ENCODE measurements around the gene DMTF1. TPM values are rescaled to one million over a fixed set of nuclear protein-coding genes. Genes with fewer than 3 reads are reported as not detected.

DMTF1 gene
- polyA plus RNA-seq, 1 experiment = 61.1 TPM

DNA sequence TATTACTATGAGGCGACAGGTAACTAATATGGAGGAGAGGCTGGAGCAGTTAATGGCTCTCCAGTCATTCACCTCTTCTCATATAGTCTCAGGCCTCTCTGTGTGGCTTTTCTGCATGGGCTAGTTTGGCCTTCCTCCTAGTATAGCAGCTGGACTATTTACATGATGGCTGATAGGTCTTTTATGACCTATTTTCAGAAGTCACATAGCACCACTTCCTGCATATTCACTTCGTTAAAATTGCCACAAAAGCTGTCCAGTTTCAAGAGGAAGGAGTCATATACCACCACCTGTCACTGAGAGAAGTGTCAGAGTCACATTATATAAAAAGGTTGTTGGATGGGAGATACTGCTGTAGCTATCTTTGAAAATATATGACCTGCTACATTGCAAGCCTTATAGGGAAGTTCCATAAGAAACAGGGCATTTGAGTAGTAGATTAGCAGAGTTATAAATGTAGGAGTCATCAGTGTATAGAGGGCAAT is 8.0 kb upstream of the DMTF1 start:
- H3K4me3 ChIP-seq (ENCODE audit: low read depth, low read length) = no peak overlapping the region
- TF ChIP-seq, protein P1, sequence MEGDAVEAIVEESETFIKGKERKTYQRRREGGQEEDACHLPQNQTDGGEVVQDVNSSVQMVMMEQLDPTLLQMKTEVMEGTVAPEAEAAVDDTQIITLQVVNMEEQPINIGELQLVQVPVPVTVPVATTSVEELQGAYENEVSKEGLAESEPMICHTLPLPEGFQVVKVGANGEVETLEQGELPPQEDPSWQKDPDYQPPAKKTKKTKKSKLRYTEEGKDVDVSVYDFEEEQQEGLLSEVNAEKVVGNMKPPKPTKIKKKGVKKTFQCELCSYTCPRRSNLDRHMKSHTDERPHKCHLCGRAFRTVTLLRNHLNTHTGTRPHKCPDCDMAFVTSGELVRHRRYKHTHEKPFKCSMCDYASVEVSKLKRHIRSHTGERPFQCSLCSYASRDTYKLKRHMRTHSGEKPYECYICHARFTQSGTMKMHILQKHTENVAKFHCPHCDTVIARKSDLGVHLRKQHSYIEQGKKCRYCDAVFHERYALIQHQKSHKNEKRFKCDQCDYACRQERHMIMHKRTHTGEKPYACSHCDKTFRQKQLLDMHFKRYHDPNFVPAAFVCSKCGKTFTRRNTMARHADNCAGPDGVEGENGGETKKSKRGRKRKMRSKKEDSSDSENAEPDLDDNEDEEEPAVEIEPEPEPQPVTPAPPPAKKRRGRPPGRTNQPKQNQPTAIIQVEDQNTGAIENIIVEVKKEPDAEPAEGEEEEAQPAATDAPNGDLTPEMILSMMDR (IDR thresholded peaks at IDR 0.05; ENCODE audit: insufficient read depth, low read depth, low read length) = no peak
- H3K36me3 ChIP-seq (ENCODE audit: control insufficient read depth, insufficient read depth, low read length) = no peaks in the 10 kb centered on the region
- DNase-seq (ENCODE audit: low read depth) = no peak
- CTCF ChIA-PET = no interaction called here
- H3K27me3 ChIP-seq (ENCODE audit: control insufficient read depth, insufficient read depth, low read length) = no peaks in the 10 kb centered on the region
- POLR2A ChIA-PET = no interaction called here

- Histone ChIP-seq H3K36me3 (ENCODE audit: control insufficient read depth, insufficient read depth, low read length) (no peaks in the 10 kb centered on the region), H3K27me3 (ENCODE audit: control insufficient read depth, insufficient read depth, low read length) (no peaks in the 10 kb centered on the region), H3K4me3 (ENCODE audit: low read depth, low read length) (no peak overlapping the region)
- CTCF ChIA-PET = interaction anchor here (1.1 to 4.5 kb wide), 4 partner anchors 197 to 234 kb away, joined by 3 to 62 read pairs (median 10); no protein-coding TSS in a partner anchor
- TF ChIP-seq, protein P1 (IDR thresholded peaks at IDR 0.05; ENCODE audit: insufficient read depth, low read depth, low read length) = no peak
- POLR2A ChIA-PET = no interaction called here
- no peak for DNase-seq (ENCODE audit: low read depth)
These were observed 5.4 kb upstream of the DMTF1 start for GRCh38 chr7:87146740-87147386.

DNA sequence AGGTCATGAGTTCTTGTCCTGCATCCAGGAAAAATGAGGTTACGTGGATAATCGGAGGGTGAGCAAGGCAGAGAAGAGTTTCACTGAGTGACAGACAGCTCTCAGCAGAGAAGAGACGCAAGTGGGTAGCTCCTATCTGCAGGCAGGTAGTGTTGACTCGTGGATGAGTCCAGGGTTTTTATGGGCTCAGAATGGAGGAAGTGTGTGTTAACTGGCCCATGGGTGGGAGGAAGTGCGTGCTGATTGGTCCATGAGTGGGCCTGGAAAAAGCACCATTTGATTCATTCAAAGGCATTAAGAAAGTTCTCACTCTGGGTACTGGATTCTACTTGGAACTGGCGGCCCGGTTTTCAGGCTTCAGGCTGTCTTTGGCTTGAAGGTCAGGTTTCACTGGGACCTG is 4.8 kb upstream of the DMTF1 start:
- ChIA-PET CTCF (interaction anchor here (1.0 to 4.5 kb wide), 7 partner anchors 17 to 225 kb away, joined by 3 to 62 read pairs (median 7); no protein-coding TSS in a partner anchor), POLR2A (no interaction called here)
- no peak for DNase-seq (ENCODE audit: low read depth)
- H3K4me3 ChIP-seq (ENCODE audit: low read depth, low read length) = no peak overlapping the region
- no peaks in the 10 kb centered on the region for H3K27me3 ChIP-seq (ENCODE audit: control insufficient read depth, insufficient read depth, low read length)
- TF ChIP-seq, protein P1 (IDR thresholded peaks at IDR 0.05; ENCODE audit: insufficient read depth, low read depth, low read length) = no peak
- H3K36me3 ChIP-seq (ENCODE audit: control insufficient read depth, insufficient read depth, low read length) = no peaks in the 10 kb centered on the region

GRCh38 chr7:87148332-87148955 is 3.8 kb upstream of the DMTF1 start:
- ChIA-PET CTCF (interaction anchor here (0.8 to 4.5 kb wide), 14 partner anchors 9 to 232 kb away, joined by 3 to 62 read pairs (median 4); no protein-coding TSS in a partner anchor), POLR2A (no interaction called here)
- no peak for DNase-seq (ENCODE audit: low read depth)
- TF ChIP-seq, protein P1 (IDR thresholded peaks at IDR 0.05; ENCODE audit: insufficient read depth, low read depth, low read length) = peak; percentile 57
- no peaks in the 10 kb centered on the region for H3K27me3 ChIP-seq (ENCODE audit: control insufficient read depth, insufficient read depth, low read length)
- H3K4me3 ChIP-seq (ENCODE audit: low read depth, low read length) = no peak overlapping the region
- no peaks in the 10 kb centered on the region for H3K36me3 ChIP-seq (ENCODE audit: control insufficient read depth, insufficient read depth, low read length)

DNA sequence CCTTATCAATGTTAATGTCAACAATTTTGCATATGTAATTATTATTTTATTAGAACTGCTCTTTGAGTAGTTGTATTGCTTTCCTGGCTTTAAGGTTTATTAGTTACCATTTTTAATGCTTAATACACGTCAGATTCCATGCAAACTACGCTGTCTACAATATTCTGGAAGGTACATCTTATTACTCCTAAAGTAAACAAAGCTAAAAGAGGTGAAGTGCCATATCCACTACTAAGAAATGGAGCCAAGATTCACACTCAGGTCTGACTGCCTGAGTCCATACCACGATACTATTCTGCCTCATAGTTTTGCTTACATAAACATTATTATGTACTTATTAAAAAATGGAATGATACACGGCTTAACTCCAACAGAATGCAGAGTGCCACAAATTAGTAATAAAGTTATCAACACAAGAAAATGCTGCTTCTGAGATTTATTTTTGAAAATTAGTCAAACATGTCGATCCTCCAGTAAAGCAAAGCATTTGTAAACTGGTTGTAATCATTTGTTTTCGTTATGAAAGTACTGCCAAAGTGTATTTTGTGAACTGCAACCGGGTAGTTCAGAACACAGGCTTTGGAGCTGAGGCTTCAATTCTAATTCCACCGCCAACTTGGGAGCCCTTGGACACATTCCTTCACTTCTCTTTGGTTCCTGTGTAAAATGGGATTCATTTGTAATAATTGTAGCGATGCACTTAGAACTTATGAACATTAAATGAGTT is 1.1 kb upstream of the DMTF1 start:
- CTCF ChIA-PET = interaction anchor here (1.5 to 4.5 kb wide), 3 partner anchors 224 to 228 kb away, joined by 4 to 62 read pairs (median 18); no protein-coding TSS in a partner anchor
- no peak for DNase-seq (ENCODE audit: low read depth)
- POLR2A ChIA-PET = no interaction called here
- Histone ChIP-seq H3K4me3 (ENCODE audit: low read depth, low read length) (peak overlapping the region; percentile 91), H3K27me3 (ENCODE audit: control insufficient read depth, insufficient read depth, low read length) (no peaks in the 10 kb centered on the region), H3K36me3 (ENCODE audit: control insufficient read depth, insufficient read depth, low read length) (no peaks in the 10 kb centered on the region)
- TF ChIP-seq, protein P1 (IDR thresholded peaks at IDR 0.05; ENCODE audit: insufficient read depth, low read depth, low read length) = no peak

Measured in BJ (cell line).